SH-SY5Y (cell line): ENCODE measurements around the gene GRIK3.

Experiments used
- GATA2 ChIP-seq: IDR thresholded peaks from 2 replicates; pipeline ENCODE4 v1.6.1; 2011; ENCODE audit warnings: mild to moderate bottlenecking, low read depth, low read length
- GATA3 ChIP-seq: IDR thresholded peaks from 2 replicates; pipeline ENCODE4 v1.6.1; 2011; ENCODE audit warnings: low read depth, mild to moderate bottlenecking, low read length, moderate library complexity

- no peak for TF ChIP-seq GATA3
- TF ChIP-seq GATA2: no peak
Measured at GRCh38 chr1:36927826-36928225, 106.5 kb downstream of the GRIK3 start.
